ENCODE data around the gene CTDSP2.
A peak's percentile ranks its signal among the peaks of the same experiment; 100 is the strongest.

The CTDSP2 gene

GRCh38 chr12:57813111-57813970, 33.2 kb downstream of the CTDSP2 start:
- no peaks in the 10 kb centered on the region for H3K27me3 ChIP-seq (ENCODE audit: control insufficient read depth, insufficient read depth, low read length)
- H3K9ac ChIP-seq (ENCODE audit: low read length) = no peak overlapping the region
- H3K36me3 ChIP-seq (ENCODE audit: control insufficient read depth, insufficient read depth, low read length) = peaks cover 4% of the 10 kb centered on the region
- H3K4me3 ChIP-seq (ENCODE audit: low read length) = no peak overlapping the region
- peaks cover 36% of the 10 kb centered on the region for H3K4me1 ChIP-seq (ENCODE audit: control insufficient read depth, insufficient read depth, low read length)
- no peaks in the 10 kb centered on the region for H3K9me3 ChIP-seq (ENCODE audit: control insufficient read depth, low read length)

GRCh38 chr12:57811028-57811755, 35.3 kb downstream of the CTDSP2 start:
- Histone ChIP-seq H3K27me3 (ENCODE audit: control insufficient read depth, insufficient read depth, low read length) (no peaks in the 10 kb centered on the region), H3K36me3 (ENCODE audit: control insufficient read depth, insufficient read depth, low read length) (peaks cover 4% of the 10 kb centered on the region), H3K4me3 (ENCODE audit: low read length) (no peak overlapping the region), H3K9ac (ENCODE audit: low read length) (no peak overlapping the region), H3K9me3 (ENCODE audit: control insufficient read depth, low read length) (no peaks in the 10 kb centered on the region), H3K4me1 (ENCODE audit: control insufficient read depth, insufficient read depth, low read length) (peaks cover 22% of the 10 kb centered on the region)

GRCh38 chr12:57810450-57810849, 36.1 kb downstream of the CTDSP2 start:
- Histone ChIP-seq H3K4me3 (ENCODE audit: low read length) (no peak overlapping the region), H3K9me3 (ENCODE audit: control insufficient read depth, low read length) (no peaks in the 10 kb centered on the region), H3K4me1 (ENCODE audit: control insufficient read depth, insufficient read depth, low read length) (peaks cover 16% of the 10 kb centered on the region), H3K9ac (ENCODE audit: low read length) (no peak overlapping the region), H3K36me3 (ENCODE audit: control insufficient read depth, insufficient read depth, low read length) (peaks cover 4% of the 10 kb centered on the region), H3K27me3 (ENCODE audit: control insufficient read depth, insufficient read depth, low read length) (no peaks in the 10 kb centered on the region)

- no peaks in the 10 kb centered on the region for H3K27me3 ChIP-seq (ENCODE audit: control insufficient read depth, insufficient read depth, low read length)
- H3K9ac ChIP-seq (ENCODE audit: low read length) = no peak overlapping the region
- no peaks in the 10 kb centered on the region for H3K9me3 ChIP-seq (ENCODE audit: control insufficient read depth, low read length)
- peaks cover 16% of the 10 kb centered on the region for H3K4me1 ChIP-seq (ENCODE audit: control insufficient read depth, insufficient read depth, low read length)
- peaks cover 4% of the 10 kb centered on the region for H3K36me3 ChIP-seq (ENCODE audit: control insufficient read depth, insufficient read depth, low read length)
- no peak overlapping the region for H3K4me3 ChIP-seq (ENCODE audit: low read length)
These were observed 37.1 kb downstream of the CTDSP2 start for GRCh38 chr12:57809425-57809824.

- H3K4me1 ChIP-seq (ENCODE audit: control insufficient read depth, insufficient read depth, low read length) = peaks cover 20% of the 10 kb centered on the region
- no peaks in the 10 kb centered on the region for H3K9me3 ChIP-seq (ENCODE audit: control insufficient read depth, low read length)
- H3K36me3 ChIP-seq (ENCODE audit: control insufficient read depth, insufficient read depth, low read length) = peaks cover 4% of the 10 kb centered on the region
- H3K9ac ChIP-seq (ENCODE audit: low read length) = no peak overlapping the region
- H3K4me3 ChIP-seq (ENCODE audit: low read length) = no peak overlapping the region
- no peaks in the 10 kb centered on the region for H3K27me3 ChIP-seq (ENCODE audit: control insufficient read depth, insufficient read depth, low read length)
These were observed 38.2 kb downstream of the CTDSP2 start for GRCh38 chr12:57808351-57808750.

GRCh38 chr12:57807285-57807684, 39.2 kb downstream of the CTDSP2 start:
- Histone ChIP-seq H3K4me1 (ENCODE audit: control insufficient read depth, insufficient read depth, low read length) (peaks cover 12% of the 10 kb centered on the region), H3K27me3 (ENCODE audit: control insufficient read depth, insufficient read depth, low read length) (no peaks in the 10 kb centered on the region), H3K36me3 (ENCODE audit: control insufficient read depth, insufficient read depth, low read length) (peaks cover 4% of the 10 kb centered on the region), H3K9me3 (ENCODE audit: control insufficient read depth, low read length) (no peaks in the 10 kb centered on the region), H3K4me3 (ENCODE audit: low read length) (no peak overlapping the region), H3K9ac (ENCODE audit: low read length) (no peak overlapping the region)

- Histone ChIP-seq H3K27me3 (ENCODE audit: control insufficient read depth, insufficient read depth, low read length) (no peaks in the 10 kb centered on the region), H3K36me3 (ENCODE audit: control insufficient read depth, insufficient read depth, low read length) (peaks cover 4% of the 10 kb centered on the region), H3K4me1 (ENCODE audit: control insufficient read depth, insufficient read depth, low read length) (peaks cover 12% of the 10 kb centered on the region), H3K9me3 (ENCODE audit: control insufficient read depth, low read length) (no peaks in the 10 kb centered on the region), H3K9ac (ENCODE audit: low read length) (no peak overlapping the region), H3K4me3 (ENCODE audit: low read length) (no peak overlapping the region)
These were observed 39.9 kb downstream of the CTDSP2 start for GRCh38 chr12:57806677-57807076.

- no peaks in the 10 kb centered on the region for H3K27me3 ChIP-seq (ENCODE audit: control insufficient read depth, insufficient read depth, low read length)
- peaks cover 9% of the 10 kb centered on the region for H3K36me3 ChIP-seq (ENCODE audit: control insufficient read depth, insufficient read depth, low read length)
- no peaks in the 10 kb centered on the region for H3K9me3 ChIP-seq (ENCODE audit: control insufficient read depth, low read length)
- H3K9ac ChIP-seq (ENCODE audit: low read length) = peak overlapping the region; percentile 40
- H3K4me1 ChIP-seq (ENCODE audit: control insufficient read depth, insufficient read depth, low read length) = peaks cover 5% of the 10 kb centered on the region
- H3K4me3 ChIP-seq (ENCODE audit: low read length) = no peak overlapping the region
These were observed 43.1 kb downstream of the CTDSP2 start for GRCh38 chr12:57803319-57803893.

GRCh38 chr12:57802607-57803006, 43.9 kb downstream of the CTDSP2 start:
- Histone ChIP-seq H3K4me1 (ENCODE audit: control insufficient read depth, insufficient read depth, low read length) (peaks cover 5% of the 10 kb centered on the region), H3K9me3 (ENCODE audit: control insufficient read depth, low read length) (no peaks in the 10 kb centered on the region), H3K9ac (ENCODE audit: low read length) (no peak overlapping the region), H3K4me3 (ENCODE audit: low read length) (no peak overlapping the region), H3K36me3 (ENCODE audit: control insufficient read depth, insufficient read depth, low read length) (peaks cover 9% of the 10 kb centered on the region), H3K27me3 (ENCODE audit: control insufficient read depth, insufficient read depth, low read length) (no peaks in the 10 kb centered on the region)

GRCh38 chr12:57800965-57801364, 45.6 kb downstream of the CTDSP2 start:
- H3K36me3 ChIP-seq (ENCODE audit: control insufficient read depth, insufficient read depth, low read length) = peaks cover 9% of the 10 kb centered on the region
- no peaks in the 10 kb centered on the region for H3K27me3 ChIP-seq (ENCODE audit: control insufficient read depth, insufficient read depth, low read length)
- H3K9me3 ChIP-seq (ENCODE audit: control insufficient read depth, low read length) = no peaks in the 10 kb centered on the region
- no peak overlapping the region for H3K9ac ChIP-seq (ENCODE audit: low read length)
- H3K4me3 ChIP-seq (ENCODE audit: low read length) = no peak overlapping the region
- peaks cover 5% of the 10 kb centered on the region for H3K4me1 ChIP-seq (ENCODE audit: control insufficient read depth, insufficient read depth, low read length)

GRCh38 chr12:57797933-57798332, 48.6 kb downstream of the CTDSP2 start:
- H3K9ac ChIP-seq (ENCODE audit: low read length) = no peak overlapping the region
- no peaks in the 10 kb centered on the region for H3K9me3 ChIP-seq (ENCODE audit: control insufficient read depth, low read length)
- no peaks in the 10 kb centered on the region for H3K4me1 ChIP-seq (ENCODE audit: control insufficient read depth, insufficient read depth, low read length)
- no peak overlapping the region for H3K4me3 ChIP-seq (ENCODE audit: low read length)
- peaks cover 9% of the 10 kb centered on the region for H3K36me3 ChIP-seq (ENCODE audit: control insufficient read depth, insufficient read depth, low read length)
- no peaks in the 10 kb centered on the region for H3K27me3 ChIP-seq (ENCODE audit: control insufficient read depth, insufficient read depth, low read length)

GRCh38 chr12:57796996-57797395, 49.5 kb downstream of the CTDSP2 start:
- no peaks in the 10 kb centered on the region for H3K4me1 ChIP-seq (ENCODE audit: control insufficient read depth, insufficient read depth, low read length)
- H3K4me3 ChIP-seq (ENCODE audit: low read length) = no peak overlapping the region
- no peak overlapping the region for H3K9ac ChIP-seq (ENCODE audit: low read length)
- H3K9me3 ChIP-seq (ENCODE audit: control insufficient read depth, low read length) = no peaks in the 10 kb centered on the region
- no peaks in the 10 kb centered on the region for H3K27me3 ChIP-seq (ENCODE audit: control insufficient read depth, insufficient read depth, low read length)
- H3K36me3 ChIP-seq (ENCODE audit: control insufficient read depth, insufficient read depth, low read length) = peaks cover 9% of the 10 kb centered on the region

Data from mucosa of stomach (tissue), 1 donor.